ENCODE measurements around the gene HEXA.

Gene HEXA

DNA sequence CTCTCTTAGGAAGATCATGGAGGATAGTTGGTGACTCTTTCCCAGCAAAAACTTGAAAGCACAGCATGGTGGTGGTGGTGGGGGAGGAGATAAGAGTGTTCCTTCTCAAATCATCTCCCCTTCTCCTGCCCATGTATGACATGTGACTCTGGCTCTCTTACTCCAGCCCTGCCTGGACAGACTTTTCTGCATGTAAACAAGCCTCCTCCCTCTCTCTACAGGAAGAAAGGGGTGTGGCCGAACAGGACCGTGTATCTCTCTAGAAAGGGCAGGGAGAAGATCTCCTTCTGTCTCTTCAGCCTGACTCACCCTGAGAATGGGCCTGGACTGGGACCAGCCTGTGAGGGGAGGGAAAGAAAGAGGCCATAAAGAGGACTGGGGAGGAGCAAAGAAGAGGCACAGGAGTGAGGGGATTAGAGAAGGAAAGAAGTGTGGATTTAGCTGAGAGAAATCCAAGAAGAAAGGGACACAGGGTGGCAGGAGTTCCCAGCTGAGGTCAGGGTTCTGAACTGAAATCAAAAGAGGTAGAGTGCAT is 57.3 kb downstream of the HEXA start:
- H3K27ac ChIP-seq, result no peak overlapping the region
- H2AFZ ChIP-seq (ENCODE audit: low read depth), result no peak overlapping the region
- H4K20me1 ChIP-seq (ENCODE audit: insufficient read depth), result no peaks in the 10 kb centered on the region
- no peaks in the 10 kb centered on the region for H3K36me3 ChIP-seq (ENCODE audit: insufficient read depth)
- H3K79me2 ChIP-seq (ENCODE audit: insufficient read depth, low read depth), result no peaks in the 10 kb centered on the region
- TF ChIP-seq, protein P1, sequence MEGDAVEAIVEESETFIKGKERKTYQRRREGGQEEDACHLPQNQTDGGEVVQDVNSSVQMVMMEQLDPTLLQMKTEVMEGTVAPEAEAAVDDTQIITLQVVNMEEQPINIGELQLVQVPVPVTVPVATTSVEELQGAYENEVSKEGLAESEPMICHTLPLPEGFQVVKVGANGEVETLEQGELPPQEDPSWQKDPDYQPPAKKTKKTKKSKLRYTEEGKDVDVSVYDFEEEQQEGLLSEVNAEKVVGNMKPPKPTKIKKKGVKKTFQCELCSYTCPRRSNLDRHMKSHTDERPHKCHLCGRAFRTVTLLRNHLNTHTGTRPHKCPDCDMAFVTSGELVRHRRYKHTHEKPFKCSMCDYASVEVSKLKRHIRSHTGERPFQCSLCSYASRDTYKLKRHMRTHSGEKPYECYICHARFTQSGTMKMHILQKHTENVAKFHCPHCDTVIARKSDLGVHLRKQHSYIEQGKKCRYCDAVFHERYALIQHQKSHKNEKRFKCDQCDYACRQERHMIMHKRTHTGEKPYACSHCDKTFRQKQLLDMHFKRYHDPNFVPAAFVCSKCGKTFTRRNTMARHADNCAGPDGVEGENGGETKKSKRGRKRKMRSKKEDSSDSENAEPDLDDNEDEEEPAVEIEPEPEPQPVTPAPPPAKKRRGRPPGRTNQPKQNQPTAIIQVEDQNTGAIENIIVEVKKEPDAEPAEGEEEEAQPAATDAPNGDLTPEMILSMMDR (conservative IDR thresholded peaks at IDR 0.05; ENCODE audit: low read depth, low read length), result no peak
- H3K9ac ChIP-seq, result no peak overlapping the region
- peaks cover 6% of the 10 kb centered on the region; the same call in 1 of the 2 replicates for H3K27me3 ChIP-seq (ENCODE audit: insufficient read depth, low read depth)
- H3K4me2 ChIP-seq, result no peak overlapping the region
- no peak overlapping the region for H3K4me3 ChIP-seq (IDR thresholded peaks at IDR 0.05; ENCODE audit: insufficient read depth, low read depth, low read length)
- H3K4me1 ChIP-seq (ENCODE audit: low read depth, poor library complexity, severe bottlenecking), result peaks cover 10% of the 10 kb centered on the region

DNA sequence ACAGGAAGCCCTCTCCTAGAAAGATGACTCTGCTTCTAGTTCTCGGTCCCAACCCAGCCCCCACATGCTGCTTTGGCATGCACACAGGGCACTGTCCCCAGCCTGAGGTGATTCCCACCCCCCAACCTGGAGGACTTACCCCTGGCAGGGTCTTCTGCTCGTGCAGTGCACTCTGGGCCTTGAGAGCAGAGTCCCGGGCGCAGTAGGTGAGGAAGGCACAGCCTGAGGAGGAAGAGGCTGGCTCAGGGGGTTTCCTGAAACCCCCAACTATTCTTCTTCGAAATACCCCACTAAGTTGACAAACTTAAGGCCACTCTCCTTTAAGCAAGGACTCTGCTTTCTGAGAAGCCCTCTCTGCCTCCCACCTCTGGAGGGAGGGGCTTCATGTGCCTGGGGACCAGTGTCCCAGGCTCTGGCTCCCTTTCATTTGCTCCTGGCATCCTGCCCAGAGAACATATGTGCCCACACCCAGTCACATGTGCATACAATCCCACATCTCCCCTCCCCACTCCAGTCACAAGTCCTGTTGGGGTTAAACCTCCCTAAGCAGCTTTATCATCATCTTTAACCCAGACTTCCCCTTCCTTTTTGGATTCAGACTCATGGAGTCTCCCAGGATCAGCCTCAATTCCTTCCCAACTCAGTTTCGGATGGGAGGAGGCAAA is 60.0 kb downstream of the HEXA start:
- Histone ChIP-seq H3K36me3 (ENCODE audit: insufficient read depth) (no peaks in the 10 kb centered on the region), H3K79me2 (ENCODE audit: insufficient read depth, low read depth) (no peaks in the 10 kb centered on the region), H3K27ac (no peak overlapping the region), H3K9ac (no peak overlapping the region), H3K4me1 (ENCODE audit: low read depth, poor library complexity, severe bottlenecking) (no peaks in the 10 kb centered on the region), H3K4me3 (IDR thresholded peaks at IDR 0.05; ENCODE audit: insufficient read depth, low read depth, low read length) (no peak overlapping the region), H3K4me2 (no peak overlapping the region), H4K20me1 (ENCODE audit: insufficient read depth) (no peaks in the 10 kb centered on the region), H2AFZ (ENCODE audit: low read depth) (no peak overlapping the region), H3K27me3 (ENCODE audit: insufficient read depth, low read depth) (peaks cover 6% of the 10 kb centered on the region; the same call in 1 of the 2 replicates)
- TF ChIP-seq, protein P1 (conservative IDR thresholded peaks at IDR 0.05; ENCODE audit: low read depth, low read length), result no peak

GRCh38 chr15:72313881-72314280 is 61.9 kb downstream of the HEXA start:
- Histone ChIP-seq H2AFZ (ENCODE audit: low read depth) (no peak overlapping the region), H4K20me1 (ENCODE audit: insufficient read depth) (no peaks in the 10 kb centered on the region)
- TF ChIP-seq, protein P1 (conservative IDR thresholded peaks at IDR 0.05; ENCODE audit: low read depth, low read length), result no peak

GRCh38 chr15:72313448-72313840 is 62.4 kb downstream of the HEXA start:
- no peaks in the 10 kb centered on the region for H3K79me2 ChIP-seq (ENCODE audit: insufficient read depth, low read depth)
- H2AFZ ChIP-seq (ENCODE audit: low read depth), result no peak overlapping the region
- no peaks in the 10 kb centered on the region for H3K4me1 ChIP-seq (ENCODE audit: low read depth, poor library complexity, severe bottlenecking)
- H3K4me2 ChIP-seq, result no peak overlapping the region
- no peak overlapping the region for H3K9ac ChIP-seq
- no peaks in the 10 kb centered on the region for H4K20me1 ChIP-seq (ENCODE audit: insufficient read depth)
- no peaks in the 10 kb centered on the region; the same call in 1 of the 2 replicates for H3K27me3 ChIP-seq (ENCODE audit: insufficient read depth, low read depth)
- TF ChIP-seq, protein P1 (conservative IDR thresholded peaks at IDR 0.05; ENCODE audit: low read depth, low read length), result no peak
- H3K4me3 ChIP-seq (IDR thresholded peaks at IDR 0.05; ENCODE audit: insufficient read depth, low read depth, low read length), result no peak overlapping the region
- no peaks in the 10 kb centered on the region for H3K36me3 ChIP-seq (ENCODE audit: insufficient read depth)
- H3K27ac ChIP-seq, result no peak overlapping the region

More at GRCh38 chr15:72313881-72314280, 61.9 kb downstream of the HEXA start:
- Histone ChIP-seq H3K27me3 (ENCODE audit: insufficient read depth, low read depth) (peaks cover 2% of the 10 kb centered on the region; the same call in 1 of the 2 replicates), H3K4me1 (ENCODE audit: low read depth, poor library complexity, severe bottlenecking) (no peaks in the 10 kb centered on the region), H3K27ac (no peak overlapping the region), H3K36me3 (ENCODE audit: insufficient read depth) (no peaks in the 10 kb centered on the region), H3K9ac (no peak overlapping the region), H3K4me3 (IDR thresholded peaks at IDR 0.05; ENCODE audit: insufficient read depth, low read depth, low read length) (no peak overlapping the region), H3K4me2 (no peak overlapping the region), H3K79me2 (ENCODE audit: insufficient read depth, low read depth) (no peaks in the 10 kb centered on the region)

Data from KMS-11 (cell line).